ENCODE measurements around the gene PCDHGB4.
"Not testable (repeated sequence)": the region's sequence is repeated elsewhere in the genome, so short reads cannot be mapped to it uniquely, and the experiment has no call there.

Gene PCDHGB4

GRCh38 chr5:141388661-141389060, 1.2 kb downstream of the PCDHGB4 start:
- TF ChIP-seq CTCF (IDR thresholded peaks at IDR 0.05; ENCODE audit: extremely low read depth, missing control alignments), result no peak
- no peak for DNase-seq (ENCODE audit: low spot score)

GRCh38 chr5:141389153-141390042, 1.9 kb downstream of the PCDHGB4 start:
- no peak for TF ChIP-seq CTCF (IDR thresholded peaks at IDR 0.05; ENCODE audit: extremely low read depth, missing control alignments)
- DNase-seq (ENCODE audit: low spot score), result no peak

GRCh38 chr5:141392429-141393198, 5.1 kb downstream of the PCDHGB4 start, which contains the start of gene PCDHGA8:
PCDHGA8 (plus strand) TSS chr5:141392633; CDS start chr5:141392814, 181 bp downstream.
- TF ChIP-seq CTCF (IDR thresholded peaks at IDR 0.05; ENCODE audit: extremely low read depth, missing control alignments), result no peak
- no peak for DNase-seq (ENCODE audit: low spot score)

GRCh38 chr5:141393267-141393666, 5.8 kb downstream of the PCDHGB4 start:
- TF ChIP-seq CTCF (IDR thresholded peaks at IDR 0.05; ENCODE audit: extremely low read depth, missing control alignments), result no peak

GRCh38 chr5:141394401-141395187, 7.1 kb downstream of the PCDHGB4 start:
- not testable (repeated sequence) for DNase-seq (ENCODE audit: low spot score)

More at GRCh38 chr5:141393267-141393666, 5.8 kb downstream of the PCDHGB4 start:
- no peak for DNase-seq (ENCODE audit: low spot score)

- peak; percentile 62 for TF ChIP-seq CTCF (IDR thresholded peaks at IDR 0.05; ENCODE audit: extremely low read depth, missing control alignments)
- peak; percentile 81 for DNase-seq (ENCODE audit: low spot score)
Measured at GRCh38 chr5:141397756-141398551, 10.5 kb downstream of the PCDHGB4 start, which contains the start of gene PCDHGB5. PCDHGB5 (plus strand) TSS chr5:141397947; CDS start chr5:141398128, 181 bp downstream.

- TF ChIP-seq CTCF (IDR thresholded peaks at IDR 0.05; ENCODE audit: extremely low read depth, missing control alignments), result no peak
- no peak for DNase-seq (ENCODE audit: low spot score)
Measured at GRCh38 chr5:141398608-141399007, 11.1 kb downstream of the PCDHGB4 start.

Data from GM20000 (cell line).